Measurements from ENCODE around the gene JUN.

DNA sequence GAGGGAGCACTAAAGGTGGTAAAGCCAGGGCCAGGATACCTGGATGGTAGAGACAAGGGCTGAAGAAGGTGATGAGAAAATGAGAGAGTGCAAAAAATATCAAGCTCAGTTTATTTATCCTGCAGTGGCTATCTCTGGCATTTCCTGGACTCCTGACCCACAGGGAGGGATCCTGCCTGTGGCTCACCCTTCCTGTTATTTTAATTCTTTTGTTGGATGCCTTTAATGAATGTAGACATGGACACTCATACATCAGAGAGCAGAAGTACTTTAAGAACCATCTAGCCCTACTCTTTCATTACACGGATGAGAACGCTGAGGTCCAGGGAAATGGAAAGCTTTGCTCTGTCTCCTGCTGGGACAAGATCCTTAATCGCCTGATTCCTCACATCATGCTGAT, 20.6 kb downstream of the JUN start:
- TF ChIP-seq, protein P1, sequence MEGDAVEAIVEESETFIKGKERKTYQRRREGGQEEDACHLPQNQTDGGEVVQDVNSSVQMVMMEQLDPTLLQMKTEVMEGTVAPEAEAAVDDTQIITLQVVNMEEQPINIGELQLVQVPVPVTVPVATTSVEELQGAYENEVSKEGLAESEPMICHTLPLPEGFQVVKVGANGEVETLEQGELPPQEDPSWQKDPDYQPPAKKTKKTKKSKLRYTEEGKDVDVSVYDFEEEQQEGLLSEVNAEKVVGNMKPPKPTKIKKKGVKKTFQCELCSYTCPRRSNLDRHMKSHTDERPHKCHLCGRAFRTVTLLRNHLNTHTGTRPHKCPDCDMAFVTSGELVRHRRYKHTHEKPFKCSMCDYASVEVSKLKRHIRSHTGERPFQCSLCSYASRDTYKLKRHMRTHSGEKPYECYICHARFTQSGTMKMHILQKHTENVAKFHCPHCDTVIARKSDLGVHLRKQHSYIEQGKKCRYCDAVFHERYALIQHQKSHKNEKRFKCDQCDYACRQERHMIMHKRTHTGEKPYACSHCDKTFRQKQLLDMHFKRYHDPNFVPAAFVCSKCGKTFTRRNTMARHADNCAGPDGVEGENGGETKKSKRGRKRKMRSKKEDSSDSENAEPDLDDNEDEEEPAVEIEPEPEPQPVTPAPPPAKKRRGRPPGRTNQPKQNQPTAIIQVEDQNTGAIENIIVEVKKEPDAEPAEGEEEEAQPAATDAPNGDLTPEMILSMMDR (IDR thresholded peaks at IDR 0.05), result no peak
- TF ChIP-seq EZH2 (IDR thresholded peaks at IDR 0.05), result no peak

Measured in neural progenitor cell (in vitro differentiated cells).